Esophagus squamous epithelium (tissue), 5 donors: ENCODE measurements around the gene AARSD1. TPM values are rescaled to one million over a fixed set of nuclear protein-coding genes. Genes with fewer than 3 reads are reported as not detected.
"Not testable (repeated sequence)": the region's sequence is repeated elsewhere in the genome, so short reads cannot be mapped to it uniquely, and the experiment has no call there.

Experiments
- DNase-seq: peaks from one replicate; lab custom pipeline; 2025; lab: John Stamatoyannopoulos, UW
- H3K27ac ChIP-seq, 4 donors: fragments of 200-600 bp; sonication (generic); one replicate each; pipeline ENCODE4 v1.5.1; 2016 to 2019; ENCODE audit warnings: mild to moderate bottlenecking in 1 of 4
- H3K27me3 ChIP-seq, 4 donors: fragments of 200-600 bp; sonication (generic); 1 replicate in 3 of 4; 2 replicates in 1 of 4; pipeline versions ENCODE4 v1.5.1 to v1.6.0; 2017 to 2021; ENCODE audit warnings: antibody characterized with exemption in 1 of 4
- H3K36me3 ChIP-seq, 3 donors: fragments of 200-600 bp; sonication (generic); one replicate each; pipeline ENCODE4 v1.5.1; 2016 to 2019
- H3K4me1 ChIP-seq, 3 donors: fragments of 200-600 bp; sonication (generic); one replicate each; pipeline ENCODE4 v1.5.1; 2017 to 2019
- H3K4me3 ChIP-seq, 4 donors: fragments of 200-600 bp; sonication (generic); 1 replicate in 3 of 4; 2 replicates in 1 of 4; pipeline ENCODE4 v1.5.1; 2016 to 2019; ENCODE audit warnings: mild to moderate bottlenecking in 2 of 4, moderate library complexity in 1 of 4
- H3K9me3 ChIP-seq, 3 donors: fragments of 200-600 bp; sonication (generic); one replicate each; pipeline ENCODE4 v1.5.1; 2016 to 2019
- POLR2A ChIP-seq, 4 donors: fragments of 450-650 bp; IDR thresholded peaks; one replicate each; pipeline ENCODE4 v1.6.1; 2017; ENCODE audit warnings: antibody characterized with exemption in 4 of 4, mild to moderate bottlenecking in 4 of 4, moderate library complexity in 3 of 4
- WGBS, 2 donors: methylation state at CpG; one replicate each; pipeline ENCODE4 v1.1.5; 2018; 5-methylcytosine and 5-hydroxymethylcytosine counted together
- intact Hi-C: fragments of 100-400 bp; cut with DNase I; formaldehyde crosslinking; loops from one replicate; pipeline ENCODE4 v1.15.0; 2022
- total RNA-seq, 4 donors: library from RNA; depleted of rRNA; stranded (reverse); fragments of >200 nt; gene quantifications; one replicate each; pipeline ENCODE4 v1.1.0, GENCODE V29; 2016
- TF ChIP-seq, protein P1 (sequence below), 6 experiments: fragments of 450-650 bp in 4 of 6; fragments of 200-600 bp in 2 of 6; sonication (generic) in 2 of 6; IDR thresholded peaks; one replicate each; pipeline ENCODE4 v1.5.1; 2016 to 2019; ENCODE audit warnings: antibody characterized with exemption in 6 of 6, mild to moderate bottlenecking in 4 of 6, moderate library complexity in 4 of 6
- donor health status: DM: yes; HTN: yes; CAD: no.

Gene AARSD1
- total RNA-seq, 4 donors from 2014 or later: 14.2 to 25.9 (median 22.6) TPM

DNA sequence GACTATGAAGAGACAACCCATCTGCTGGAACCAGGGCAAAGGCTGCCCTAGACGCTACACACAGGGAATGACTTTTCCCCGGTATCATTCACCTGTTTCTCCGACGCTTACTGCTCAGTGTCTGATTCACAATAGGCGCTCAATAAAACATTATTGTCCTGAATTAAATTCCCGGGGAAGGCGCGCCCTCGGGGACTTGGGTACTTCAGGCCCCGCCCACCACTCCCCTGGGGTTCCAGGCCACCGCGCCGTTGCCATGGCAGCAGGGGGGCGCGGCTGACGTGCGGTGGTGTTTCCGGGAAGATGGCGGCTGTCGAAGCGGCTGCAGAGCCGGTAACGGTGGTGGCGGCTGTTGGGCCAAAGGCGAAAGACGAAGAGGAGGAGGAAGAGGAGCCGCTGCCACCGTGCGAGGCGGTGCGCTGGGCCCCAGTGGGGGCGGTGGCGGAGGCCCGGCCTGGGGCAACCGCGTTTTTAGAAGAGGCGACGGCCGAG is 16.1 kb upstream of the AARSD1 start, which contains the start of gene RUNDC1:
RUNDC1 (plus strand) TSS at position 292 of the 492 bp plus-strand sequence; CDS start at position 304, 12 bp downstream.
- intact Hi-C loops: no loop called here

DNA sequence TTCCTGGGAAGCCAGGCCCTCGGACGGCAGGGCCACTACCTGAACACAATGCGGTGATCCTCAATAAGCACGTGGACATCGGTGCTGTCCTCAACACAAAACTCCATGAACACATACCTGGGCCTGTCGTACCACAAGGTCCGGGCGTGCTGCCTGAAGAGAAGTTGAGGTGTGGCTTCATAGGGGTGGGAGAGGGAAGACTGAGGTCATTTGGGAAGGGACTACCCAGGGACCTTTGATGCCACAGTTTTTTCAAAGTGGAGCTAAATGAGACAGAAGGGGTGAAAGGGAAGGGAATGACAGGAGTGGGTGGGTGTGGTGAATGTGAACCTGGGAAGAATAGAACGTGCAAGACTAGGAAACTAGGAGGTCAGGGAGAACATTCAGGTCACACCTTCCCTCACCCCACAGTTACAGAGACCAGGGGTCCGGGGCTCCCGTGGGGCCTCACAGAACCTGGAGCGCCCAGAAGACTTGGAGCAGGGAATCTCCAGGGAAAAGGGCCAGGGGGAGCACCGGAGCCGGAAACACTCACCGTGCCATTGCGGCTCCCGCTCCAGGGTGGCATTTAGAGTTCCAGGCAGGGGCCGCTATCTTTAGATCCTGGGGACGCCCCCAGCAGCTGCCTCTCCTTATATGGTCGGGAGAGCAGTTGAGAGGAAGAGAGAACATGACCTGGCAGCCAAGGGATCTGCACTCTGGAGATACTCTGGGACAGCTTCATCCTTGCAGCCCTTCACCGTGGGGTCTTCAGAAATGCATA is 15.4 kb upstream of the AARSD1 start, which contains the start of gene PTGES3L:
PTGES3L (minus strand) TSS at position 570 of the 763 bp plus-strand sequence; CDS start at position 543, 27 bp downstream.
- no peak for DNase-seq
- Histone ChIP-seq H3K4me3 (peak within 1 kb of the TSS; percentile 70 to 97 (median 88)), H3K27me3 (no peaks in the 10 kb centered on the region), H3K4me1 (peaks cover 9 to 45% (median 19%) of the 10 kb centered on the region in 3 donors), H3K36me3 (peaks cover 0 to under 1% (median 0%) of the 10 kb centered on the region in 3 donors), H3K27ac (peak within 1 kb of the TSS; percentile 82 to 95 (median 87)), H3K9me3 (no peaks in the 10 kb centered on the region)
- TF ChIP-seq, protein P1, sequence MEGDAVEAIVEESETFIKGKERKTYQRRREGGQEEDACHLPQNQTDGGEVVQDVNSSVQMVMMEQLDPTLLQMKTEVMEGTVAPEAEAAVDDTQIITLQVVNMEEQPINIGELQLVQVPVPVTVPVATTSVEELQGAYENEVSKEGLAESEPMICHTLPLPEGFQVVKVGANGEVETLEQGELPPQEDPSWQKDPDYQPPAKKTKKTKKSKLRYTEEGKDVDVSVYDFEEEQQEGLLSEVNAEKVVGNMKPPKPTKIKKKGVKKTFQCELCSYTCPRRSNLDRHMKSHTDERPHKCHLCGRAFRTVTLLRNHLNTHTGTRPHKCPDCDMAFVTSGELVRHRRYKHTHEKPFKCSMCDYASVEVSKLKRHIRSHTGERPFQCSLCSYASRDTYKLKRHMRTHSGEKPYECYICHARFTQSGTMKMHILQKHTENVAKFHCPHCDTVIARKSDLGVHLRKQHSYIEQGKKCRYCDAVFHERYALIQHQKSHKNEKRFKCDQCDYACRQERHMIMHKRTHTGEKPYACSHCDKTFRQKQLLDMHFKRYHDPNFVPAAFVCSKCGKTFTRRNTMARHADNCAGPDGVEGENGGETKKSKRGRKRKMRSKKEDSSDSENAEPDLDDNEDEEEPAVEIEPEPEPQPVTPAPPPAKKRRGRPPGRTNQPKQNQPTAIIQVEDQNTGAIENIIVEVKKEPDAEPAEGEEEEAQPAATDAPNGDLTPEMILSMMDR (IDR thresholded peaks at IDR 0.05): no peak
- TF ChIP-seq POLR2A (IDR thresholded peaks at IDR 0.05): no peak
- intact Hi-C loops: no loop called here
- WGBS, 2 donors: 38 to 71% methylated on average over 11 to 16 of the region's 21 CpGs

More for the DNA sequence above, 16.1 kb upstream of the AARSD1 start, which contains the start of gene RUNDC1:
- H3K9me3 ChIP-seq: no peaks in the 10 kb centered on the region
- peak; percentile 54 for DNase-seq
- H3K4me3 ChIP-seq: peak within 1 kb of the TSS; percentile 70 to 97 (median 88)
- H3K4me1 ChIP-seq: peaks cover 9 to 49% (median 19%) of the 10 kb centered on the region in 3 donors
- peak within 1 kb of the TSS; percentile 82 to 95 (median 87) for H3K27ac ChIP-seq
- peaks cover 0 to 7% (median 4%) of the 10 kb centered on the region in 3 donors for H3K36me3 ChIP-seq
- peak in 1 of 4 donors; percentile 61 for TF ChIP-seq POLR2A (IDR thresholded peaks at IDR 0.05)
- TF ChIP-seq, protein P1 (IDR thresholded peaks at IDR 0.05): no peak
- 0% methylated on average over 5 to 21 of the region's 39 CpGs for WGBS, 2 donors
- no peaks in the 10 kb centered on the region for H3K27me3 ChIP-seq

- peaks cover 3 to 13% (median 8%) of the 10 kb centered on the region in 3 donors for H3K4me1 ChIP-seq
- H3K27ac ChIP-seq, intact Hi-C loops, DNase-seq, H3K9me3 ChIP-seq, H3K27me3 ChIP-seq, H3K4me3 ChIP-seq, H3K36me3 ChIP-seq: not testable (repeated sequence)
- WGBS, 2 donors: 87 to 90% methylated on average over 13 to 16 of the region's 16 CpGs
Measured at GRCh38 chr17:42975701-42976100, 11.4 kb upstream of the AARSD1 start.

GRCh38 chr17:42975265-42975664 is 11.0 kb upstream of the AARSD1 start:
- intact Hi-C loops: no loop called here
- H3K4me3 ChIP-seq: no peak overlapping the region
- no peak overlapping the region for H3K27ac ChIP-seq
- no peaks in the 10 kb centered on the region for H3K9me3 ChIP-seq
- no peaks in the 10 kb centered on the region for H3K27me3 ChIP-seq
- no peak for DNase-seq
- 41 to 42% methylated on average over 2 of the region's 2 CpGs for WGBS, 2 donors
- peaks cover 3 to 13% (median 8%) of the 10 kb centered on the region in 3 donors for H3K4me1 ChIP-seq
- no peaks in the 10 kb centered on the region for H3K36me3 ChIP-seq
- TF ChIP-seq, protein P1 (IDR thresholded peaks at IDR 0.05): no peak
- no peak for TF ChIP-seq POLR2A (IDR thresholded peaks at IDR 0.05)

- H3K4me3 ChIP-seq, H3K36me3 ChIP-seq, DNase-seq, H3K9me3 ChIP-seq, H3K27ac ChIP-seq, H3K4me1 ChIP-seq, H3K27me3 ChIP-seq, intact Hi-C loops: not testable (repeated sequence)
- WGBS, 2 donors: no CpG with 5 or more reads among the region's 18 CpGs
Measured at GRCh38 chr17:42973323-42973722, 9.1 kb upstream of the AARSD1 start.

DNA sequence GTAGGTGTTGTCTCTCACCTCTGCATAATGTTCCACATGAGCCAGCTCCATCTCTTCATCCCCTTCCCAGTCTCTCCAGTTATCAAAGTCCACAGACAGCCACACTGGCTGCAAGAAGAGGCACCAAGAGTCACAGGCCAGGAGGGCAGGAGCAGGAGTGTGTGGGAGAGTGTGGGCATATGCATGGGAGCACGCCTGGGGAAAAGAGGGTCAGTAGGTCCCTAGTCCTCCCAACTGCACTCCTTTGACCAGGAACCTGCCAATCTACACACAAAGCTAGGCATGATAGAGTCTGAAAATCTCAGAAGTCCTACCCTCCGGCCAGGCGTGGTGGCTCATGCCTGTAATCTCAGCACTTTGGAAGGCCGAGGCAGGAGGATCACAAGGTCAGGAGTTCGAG is 7.3 kb upstream of the AARSD1 start:
- Histone ChIP-seq H3K27ac (no peak overlapping the region), H3K27me3 (no peaks in the 10 kb centered on the region), H3K9me3 (no peaks in the 10 kb centered on the region), H3K4me3 (no peak overlapping the region), H3K36me3 (no peaks in the 10 kb centered on the region), H3K4me1 (no peaks in the 10 kb centered on the region)
- no peak for TF ChIP-seq POLR2A (IDR thresholded peaks at IDR 0.05)
- TF ChIP-seq, protein P1 (IDR thresholded peaks at IDR 0.05): no peak
- WGBS, 2 donors: 78% methylated on average over 5 of the region's 5 CpGs; no CpG with 5 or more reads in 1 of the 2 donors
- intact Hi-C loops: no loop called here
- DNase-seq: no peak
